ENCODE results near the gene SIK2.

The SIK2 gene

DNA sequence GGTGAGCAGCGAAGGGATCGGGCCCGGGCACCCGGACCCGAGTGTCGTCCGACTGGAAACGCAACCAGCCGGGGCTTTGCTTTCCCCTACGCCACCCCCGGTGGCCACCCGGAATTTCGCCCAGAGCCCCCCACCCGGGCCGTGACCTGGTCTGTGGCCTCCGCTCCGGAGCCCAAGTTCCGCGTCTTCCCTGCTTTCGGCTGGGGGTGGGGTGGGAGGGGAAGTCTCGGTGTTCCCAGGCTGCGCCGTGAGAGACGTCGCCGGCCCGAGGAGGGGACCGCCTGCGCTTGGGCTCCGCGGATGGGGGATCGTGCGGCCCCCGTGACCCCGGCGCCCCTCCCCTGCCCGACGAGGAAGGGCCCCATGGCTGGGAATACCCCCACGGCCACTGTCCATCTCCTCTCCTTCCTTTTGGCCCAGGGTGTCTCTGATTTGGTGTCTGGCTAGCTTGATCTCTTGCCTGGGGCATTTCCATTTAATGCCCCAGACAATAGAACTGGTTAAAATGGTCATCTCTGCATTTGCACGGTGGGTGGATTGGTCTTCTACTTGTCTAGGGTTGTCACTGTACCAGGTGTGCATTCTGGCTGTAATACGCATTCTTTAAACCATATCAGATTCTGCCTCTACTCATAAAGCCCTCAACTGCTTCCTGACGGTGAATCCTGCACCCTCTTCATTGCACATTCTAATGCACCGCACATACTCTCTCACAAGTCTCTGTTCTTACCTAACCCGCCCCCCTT, 789 bp downstream of the SIK2 start:
- Histone ChIP-seq H3K9me3 (ENCODE audit: control insufficient read depth, low read length) (no peaks in the 10 kb centered on the region), H3K36me3 (ENCODE audit: control insufficient read depth, insufficient read depth, low read length) (no peaks in the 10 kb centered on the region), H3K27ac (ENCODE audit: low read depth, low read length, severe bottlenecking) (peak overlapping the region; percentile 90), H3K4me1 (ENCODE audit: control insufficient read depth, insufficient read depth, low read length, poor library complexity, severe bottlenecking) (peaks cover 13% of the 10 kb centered on the region), H3K4me3 (ENCODE audit: extremely low read depth, insufficient read depth, low read length, poor library complexity, severe bottlenecking) (peak overlapping the region; percentile 74)
- WGBS, 2 experiments (ENCODE audit: insufficient coverage in 2 of 2) = 2 to 7% methylated on average over 12 to 26 of the region's 44 CpGs

DNA sequence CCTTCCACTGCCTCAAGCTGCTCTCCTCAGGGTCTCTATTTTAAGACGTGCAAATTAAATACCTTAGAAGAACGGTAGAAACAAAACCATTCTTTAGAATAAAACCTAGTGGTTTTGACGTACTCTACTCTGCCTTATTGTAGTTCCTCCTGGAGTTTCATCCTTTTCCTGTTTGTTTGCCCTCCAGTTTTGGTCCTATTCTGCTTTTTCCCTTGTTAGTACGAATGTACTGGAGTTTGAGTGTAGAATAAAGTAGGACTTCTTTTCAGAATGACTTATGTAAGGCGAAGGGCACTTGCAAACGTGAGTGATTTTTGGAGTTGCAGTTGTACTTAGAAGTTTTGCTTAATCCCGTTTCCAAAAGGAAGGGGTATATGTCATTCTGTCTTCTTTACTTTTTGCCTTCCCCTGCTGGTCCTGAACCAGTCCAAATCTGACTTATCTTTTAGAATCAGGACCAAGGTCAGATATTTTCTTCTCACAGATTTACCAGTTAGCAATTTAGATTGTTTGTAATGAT, 1.4 kb downstream of the SIK2 start:
- 9 to 30% methylated on average over 3 to 4 of the region's 7 CpGs for WGBS, 2 experiments (ENCODE audit: insufficient coverage in 2 of 2)
- peak overlapping the region; percentile 74 for H3K4me3 ChIP-seq (ENCODE audit: extremely low read depth, insufficient read depth, low read length, poor library complexity, severe bottlenecking)
- H3K4me1 ChIP-seq (ENCODE audit: control insufficient read depth, insufficient read depth, low read length, poor library complexity, severe bottlenecking) = peaks cover 13% of the 10 kb centered on the region
- H3K27ac ChIP-seq (ENCODE audit: low read depth, low read length, severe bottlenecking) = no peak overlapping the region
- H3K36me3 ChIP-seq (ENCODE audit: control insufficient read depth, insufficient read depth, low read length) = no peaks in the 10 kb centered on the region
- no peaks in the 10 kb centered on the region for H3K9me3 ChIP-seq (ENCODE audit: control insufficient read depth, low read length)

DNA sequence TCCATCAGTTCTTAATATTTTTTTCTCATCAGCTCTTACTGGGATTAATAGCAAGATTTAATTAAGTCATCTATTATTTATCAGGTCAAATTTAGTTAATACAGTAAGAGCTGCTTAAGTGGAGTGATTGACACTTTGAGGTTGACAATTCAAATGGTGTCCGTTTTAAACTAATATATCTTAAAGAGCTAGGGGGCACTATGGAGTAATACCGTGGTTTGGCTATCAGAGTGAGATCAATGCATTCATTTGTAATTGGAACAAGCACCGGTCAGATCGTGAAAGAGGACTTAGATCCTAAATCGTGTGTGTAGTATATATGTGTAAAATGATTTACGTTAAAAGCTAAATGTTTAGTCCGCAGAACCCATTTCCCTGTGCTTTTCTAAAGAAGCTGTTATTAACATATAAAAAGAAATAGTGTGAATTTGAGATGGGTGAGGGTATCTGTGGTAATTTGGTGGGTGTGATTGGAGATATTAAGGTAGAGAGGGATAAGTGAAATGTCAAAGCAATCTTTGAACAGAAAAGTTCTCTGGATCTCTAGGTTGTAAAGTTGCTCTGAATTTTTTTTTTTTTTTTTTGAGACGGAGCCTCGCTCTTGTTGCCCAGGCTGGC, 2.3 kb downstream of the SIK2 start:
- Histone ChIP-seq H3K27ac (ENCODE audit: low read depth, low read length, severe bottlenecking) (no peak overlapping the region), H3K4me1 (ENCODE audit: control insufficient read depth, insufficient read depth, low read length, poor library complexity, severe bottlenecking) (peaks cover 13% of the 10 kb centered on the region), H3K4me3 (ENCODE audit: extremely low read depth, insufficient read depth, low read length, poor library complexity, severe bottlenecking) (no peak overlapping the region), H3K36me3 (ENCODE audit: control insufficient read depth, insufficient read depth, low read length) (no peaks in the 10 kb centered on the region), H3K9me3 (ENCODE audit: control insufficient read depth, low read length) (no peaks in the 10 kb centered on the region)
- 0 to 4% methylated on average over 4 of the region's 9 CpGs for WGBS, 2 experiments (ENCODE audit: insufficient coverage in 2 of 2)

DNA sequence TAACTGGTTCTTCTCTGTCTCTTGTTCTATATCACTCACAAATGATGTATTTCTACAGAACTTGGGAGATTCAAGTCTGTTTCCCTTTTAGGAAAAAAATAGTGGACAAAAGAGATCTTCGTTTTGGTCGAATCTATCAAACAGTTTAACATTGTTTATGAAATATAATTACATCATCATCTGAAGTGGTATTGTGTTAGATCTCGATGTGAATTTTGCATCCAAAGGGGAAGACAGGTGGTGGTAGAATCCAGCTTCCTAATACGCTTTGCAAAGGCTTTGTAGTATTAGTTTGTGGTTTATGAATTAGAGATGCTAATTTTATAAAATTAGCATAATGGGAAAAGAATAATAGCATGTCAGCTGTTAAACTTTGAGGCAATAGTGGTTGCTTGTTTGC, 3.4 kb downstream of the SIK2 start:
- Histone ChIP-seq H3K36me3 (ENCODE audit: control insufficient read depth, insufficient read depth, low read length) (no peaks in the 10 kb centered on the region), H3K4me1 (ENCODE audit: control insufficient read depth, insufficient read depth, low read length, poor library complexity, severe bottlenecking) (peaks cover 13% of the 10 kb centered on the region), H3K27ac (ENCODE audit: low read depth, low read length, severe bottlenecking) (no peak overlapping the region), H3K4me3 (ENCODE audit: extremely low read depth, insufficient read depth, low read length, poor library complexity, severe bottlenecking) (no peak overlapping the region), H3K9me3 (ENCODE audit: control insufficient read depth, low read length) (no peaks in the 10 kb centered on the region)
- WGBS, 2 experiments (ENCODE audit: insufficient coverage in 2 of 2) = 100% methylated on average over 1 to 2 of the region's 4 CpGs

DNA sequence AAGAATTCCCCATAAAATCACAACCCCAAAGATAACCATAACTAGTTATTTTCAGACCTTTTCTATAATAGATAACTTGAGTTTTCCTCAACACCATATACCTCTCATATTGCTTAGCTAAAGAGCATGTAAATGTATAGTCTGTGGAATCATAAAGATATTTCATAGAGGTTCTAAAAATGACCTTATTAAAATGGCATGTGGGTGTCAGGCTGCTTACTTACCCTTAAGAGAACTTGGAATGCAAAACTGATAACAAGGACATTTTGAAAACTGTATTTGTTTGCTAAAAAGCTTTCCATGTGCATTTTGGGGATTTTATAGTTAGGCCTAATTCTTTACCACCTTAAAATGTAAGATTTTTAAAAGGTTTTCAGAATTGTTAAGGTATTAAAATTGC, 4.7 kb downstream of the SIK2 start:
- Histone ChIP-seq H3K4me3 (ENCODE audit: extremely low read depth, insufficient read depth, low read length, poor library complexity, severe bottlenecking) (no peak overlapping the region), H3K27ac (ENCODE audit: low read depth, low read length, severe bottlenecking) (no peak overlapping the region), H3K36me3 (ENCODE audit: control insufficient read depth, insufficient read depth, low read length) (no peaks in the 10 kb centered on the region), H3K9me3 (ENCODE audit: control insufficient read depth, low read length) (no peaks in the 10 kb centered on the region), H3K4me1 (ENCODE audit: control insufficient read depth, insufficient read depth, low read length, poor library complexity, severe bottlenecking) (peaks cover 10% of the 10 kb centered on the region)

DNA sequence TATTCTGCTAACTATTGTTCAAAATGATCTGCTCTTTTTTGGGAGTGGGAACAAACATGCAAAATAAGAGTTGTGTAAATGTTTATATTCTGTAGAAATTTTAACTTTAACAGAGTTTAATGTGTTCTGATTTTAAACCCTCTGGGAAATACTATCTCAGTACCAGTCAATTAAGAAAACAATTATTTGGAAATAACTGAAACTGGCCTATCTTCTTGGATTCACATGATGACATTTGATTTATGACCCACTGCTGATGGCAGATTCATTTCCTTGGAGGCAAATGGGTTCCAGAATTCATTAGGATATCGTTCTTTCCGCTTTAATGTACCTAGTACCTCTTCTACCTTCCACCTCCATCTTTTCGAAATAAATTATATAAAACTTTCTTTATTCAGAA, 5.5 kb downstream of the SIK2 start:
- Histone ChIP-seq H3K9me3 (ENCODE audit: control insufficient read depth, low read length) (no peaks in the 10 kb centered on the region), H3K4me1 (ENCODE audit: control insufficient read depth, insufficient read depth, low read length, poor library complexity, severe bottlenecking) (peaks cover 10% of the 10 kb centered on the region), H3K27ac (ENCODE audit: low read depth, low read length, severe bottlenecking) (no peak overlapping the region), H3K4me3 (ENCODE audit: extremely low read depth, insufficient read depth, low read length, poor library complexity, severe bottlenecking) (no peak overlapping the region), H3K36me3 (ENCODE audit: control insufficient read depth, insufficient read depth, low read length) (no peaks in the 10 kb centered on the region)
- no CpG with 5 or more reads among the region's 3 CpGs for WGBS, 2 experiments (ENCODE audit: insufficient coverage in 2 of 2)

DNA sequence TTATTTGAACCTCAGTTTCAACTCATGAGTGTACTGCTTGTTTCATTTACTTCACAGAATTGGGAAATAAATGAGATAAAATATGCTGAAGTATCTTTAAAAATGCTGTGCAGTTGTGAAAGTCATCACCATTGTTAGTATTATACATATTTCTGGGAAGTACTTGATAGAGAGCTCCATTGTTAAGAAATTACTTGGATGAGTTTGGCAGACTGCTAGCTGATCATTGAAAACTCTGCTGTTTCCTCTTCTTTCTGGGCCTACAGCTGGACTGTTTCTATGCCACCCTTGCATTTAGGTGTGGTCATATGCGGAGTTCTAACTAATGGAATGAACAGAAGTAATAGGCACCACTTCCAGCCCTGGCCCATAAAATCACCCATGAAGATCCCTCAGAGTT, 10.0 kb downstream of the SIK2 start:
- Histone ChIP-seq H3K9me3 (ENCODE audit: control insufficient read depth, low read length) (no peaks in the 10 kb centered on the region), H3K27ac (ENCODE audit: low read depth, low read length, severe bottlenecking) (no peak overlapping the region), H3K36me3 (ENCODE audit: control insufficient read depth, insufficient read depth, low read length) (peaks cover 11% of the 10 kb centered on the region), H3K4me1 (ENCODE audit: control insufficient read depth, insufficient read depth, low read length, poor library complexity, severe bottlenecking) (no peaks in the 10 kb centered on the region), H3K4me3 (ENCODE audit: extremely low read depth, insufficient read depth, low read length, poor library complexity, severe bottlenecking) (no peak overlapping the region)
- 100% methylated on average over 1 of the region's 1 CpG; no CpG with 5 or more reads in 1 of the 2 experiments for WGBS, 2 experiments (ENCODE audit: insufficient coverage in 2 of 2)

DNA sequence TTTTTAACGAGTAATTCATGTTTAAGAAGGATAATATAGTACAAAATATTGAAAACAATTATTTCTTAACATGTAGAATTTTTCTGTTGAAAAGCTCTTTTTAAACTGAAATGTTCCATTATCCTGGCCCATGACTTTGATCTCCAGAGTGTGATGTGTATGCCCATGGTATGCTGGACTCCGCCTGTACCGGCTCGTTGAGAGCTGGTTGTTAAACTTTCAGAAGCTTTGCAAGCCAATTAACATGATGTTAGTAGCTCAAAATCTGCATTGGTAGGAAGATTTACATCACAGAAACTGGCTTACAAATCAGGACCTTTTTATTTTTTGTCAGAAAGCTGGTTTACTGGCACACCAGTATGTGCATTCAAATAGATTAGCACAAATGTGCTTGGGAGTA, 15.0 kb downstream of the SIK2 start:
- 100% methylated on average over 2 of the region's 4 CpGs; no CpG with 5 or more reads in 1 of the 2 experiments for WGBS, 2 experiments (ENCODE audit: insufficient coverage in 2 of 2)
- H3K27ac ChIP-seq (ENCODE audit: low read depth, low read length, severe bottlenecking) = no peak overlapping the region
- no peaks in the 10 kb centered on the region for H3K9me3 ChIP-seq (ENCODE audit: control insufficient read depth, low read length)
- H3K4me1 ChIP-seq (ENCODE audit: control insufficient read depth, insufficient read depth, low read length, poor library complexity, severe bottlenecking) = no peaks in the 10 kb centered on the region
- H3K4me3 ChIP-seq (ENCODE audit: extremely low read depth, insufficient read depth, low read length, poor library complexity, severe bottlenecking) = no peak overlapping the region
- peaks cover 30% of the 10 kb centered on the region for H3K36me3 ChIP-seq (ENCODE audit: control insufficient read depth, insufficient read depth, low read length)

DNA sequence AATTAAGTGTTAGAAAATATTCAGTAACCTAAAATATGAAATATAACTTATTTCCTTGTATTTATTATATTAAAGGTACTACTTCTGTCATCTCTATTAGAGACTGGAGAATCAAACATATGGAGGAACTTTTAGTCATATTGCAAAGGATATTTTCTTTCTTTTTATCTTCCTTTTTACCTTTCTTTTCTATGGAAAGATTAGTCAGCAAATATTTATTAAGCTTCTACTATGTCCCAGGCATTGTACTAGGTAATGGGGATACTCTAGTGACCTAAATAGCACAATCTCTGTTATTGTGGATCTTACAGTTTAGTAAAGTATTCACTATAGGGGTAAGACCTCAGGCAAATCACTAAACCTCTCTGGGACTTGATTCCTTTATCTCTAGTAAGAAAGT, 18.3 kb downstream of the SIK2 start:
- peaks cover 30% of the 10 kb centered on the region for H3K36me3 ChIP-seq (ENCODE audit: control insufficient read depth, insufficient read depth, low read length)
- H3K4me1 ChIP-seq (ENCODE audit: control insufficient read depth, insufficient read depth, low read length, poor library complexity, severe bottlenecking) = no peaks in the 10 kb centered on the region
- H3K27ac ChIP-seq (ENCODE audit: low read depth, low read length, severe bottlenecking) = no peak overlapping the region
- no peak overlapping the region for H3K4me3 ChIP-seq (ENCODE audit: extremely low read depth, insufficient read depth, low read length, poor library complexity, severe bottlenecking)
- no peaks in the 10 kb centered on the region for H3K9me3 ChIP-seq (ENCODE audit: control insufficient read depth, low read length)

DNA sequence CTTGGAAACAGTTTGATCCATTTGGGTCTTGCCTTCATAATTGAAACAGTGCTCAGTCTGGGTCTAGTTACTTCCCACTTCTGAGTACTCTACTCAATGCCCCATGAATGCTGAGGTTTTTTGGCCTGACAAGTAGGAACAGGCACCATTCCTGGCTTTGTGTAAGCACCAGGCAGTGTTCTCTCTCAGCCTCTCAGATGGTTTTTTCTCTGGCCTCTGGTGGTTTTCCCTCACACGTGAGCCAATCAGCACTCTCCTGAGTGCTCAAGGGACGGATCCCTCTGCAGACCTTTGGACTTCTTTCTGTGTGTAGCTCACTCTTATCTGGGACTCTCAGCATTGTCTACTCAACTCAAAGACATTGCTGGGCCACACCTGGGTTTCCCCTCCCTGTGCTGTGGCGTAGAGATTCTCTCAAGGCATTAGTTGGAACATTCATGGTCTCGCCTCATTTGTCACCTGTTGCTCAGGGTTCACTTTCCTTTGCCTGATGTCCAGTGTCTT, 21.3 kb downstream of the SIK2 start:
- Histone ChIP-seq H3K4me1 (ENCODE audit: control insufficient read depth, insufficient read depth, low read length, poor library complexity, severe bottlenecking) (no peaks in the 10 kb centered on the region), H3K36me3 (ENCODE audit: control insufficient read depth, insufficient read depth, low read length) (peaks cover 14% of the 10 kb centered on the region), H3K27ac (ENCODE audit: low read depth, low read length, severe bottlenecking) (no peak overlapping the region), H3K9me3 (ENCODE audit: control insufficient read depth, low read length) (no peaks in the 10 kb centered on the region), H3K4me3 (ENCODE audit: extremely low read depth, insufficient read depth, low read length, poor library complexity, severe bottlenecking) (no peak overlapping the region)
- WGBS, 2 experiments (ENCODE audit: insufficient coverage in 2 of 2) = 95 to 96% methylated on average over 3 to 4 of the region's 4 CpGs

DNA sequence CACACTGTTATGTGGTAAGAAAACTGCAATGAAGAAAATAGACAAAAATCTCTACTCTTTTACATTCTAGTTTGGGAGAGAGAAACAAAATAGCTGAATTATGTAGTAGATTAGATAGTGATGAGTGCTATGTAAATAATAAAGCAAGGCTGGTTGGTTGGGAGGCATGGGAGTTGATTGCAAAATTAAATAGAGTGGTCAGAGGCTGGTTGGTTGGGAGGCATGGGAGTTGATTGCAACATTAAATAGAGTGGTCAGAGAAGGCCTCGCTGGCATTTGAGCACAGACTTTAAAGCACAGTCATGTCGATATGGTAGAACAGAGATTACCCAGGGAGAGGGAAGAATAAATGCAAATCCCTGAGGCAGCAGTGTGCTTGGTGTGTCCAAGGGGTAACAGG, 22.4 kb downstream of the SIK2 start:
- Histone ChIP-seq H3K9me3 (ENCODE audit: control insufficient read depth, low read length) (no peaks in the 10 kb centered on the region), H3K4me1 (ENCODE audit: control insufficient read depth, insufficient read depth, low read length, poor library complexity, severe bottlenecking) (no peaks in the 10 kb centered on the region), H3K27ac (ENCODE audit: low read depth, low read length, severe bottlenecking) (no peak overlapping the region), H3K4me3 (ENCODE audit: extremely low read depth, insufficient read depth, low read length, poor library complexity, severe bottlenecking) (no peak overlapping the region), H3K36me3 (ENCODE audit: control insufficient read depth, insufficient read depth, low read length) (peaks cover 10% of the 10 kb centered on the region)
- 75 to 97% methylated on average over 2 of the region's 2 CpGs for WGBS, 2 experiments (ENCODE audit: insufficient coverage in 2 of 2)

All from mesodermal cell (in vitro differentiated cells).